Midbrain (tissue), 1 donor: Measurements from ENCODE around the gene S100A16.

ENCODE experiments used
- DNase-seq: peaks from one replicate; lab custom pipeline; 2025; lab: John Stamatoyannopoulos, UW

The S100A16 gene

GRCh38 chr1:153636312-153636711, 23.4 kb upstream of the S100A16 start:
- no peak for DNase-seq

GRCh38 chr1:153635872-153636271, 22.9 kb upstream of the S100A16 start:
- DNase-seq: no peak

GRCh38 chr1:153633754-153634665, 21.1 kb upstream of the S100A16 start, which contains the start of gene CHTOP:
Gene CHTOP (plus strand): TSS chr1:153634066. CDS start chr1:153636589, 2,523 bp downstream.
- peak; percentile 100 for DNase-seq

GRCh38 chr1:153633161-153633753, 20.3 kb upstream of the S100A16 start:
- no peak for DNase-seq

GRCh38 chr1:153631047-153632022, 18.4 kb upstream of the S100A16 start:
- no peak for DNase-seq

GRCh38 chr1:153630384-153630783, 17.4 kb upstream of the S100A16 start:
- no peak for DNase-seq

- peak; percentile 47 for DNase-seq
These were observed 17.0 kb upstream of the S100A16 start for GRCh38 chr1:153629971-153630370.

GRCh38 chr1:153629343-153629665, 16.4 kb upstream of the S100A16 start:
- no peak for DNase-seq

- DNase-seq: no peak
These were observed 15.9 kb upstream of the S100A16 start for GRCh38 chr1:153628638-153629342.

- peak; percentile 78 for DNase-seq
These were observed 15.0 kb upstream of the S100A16 start, which contains the start of gene S100A1 for GRCh38 chr1:153627715-153628626. Gene S100A1 (plus strand): TSS chr1:153628434. CDS start chr1:153630522, 2,088 bp downstream.

GRCh38 chr1:153626904-153627714, 14.2 kb upstream of the S100A16 start, which contains the start of gene S100A13:
Gene S100A13 (minus strand): TSS chr1:153627505. CDS start chr1:153626472, 1,033 bp downstream.
- peak; percentile 74 for DNase-seq

GRCh38 chr1:153626477-153626903, 13.6 kb upstream of the S100A16 start:
- DNase-seq: no peak

- no peak for DNase-seq
These were observed 12.2 kb upstream of the S100A16 start for GRCh38 chr1:153624965-153625611.

- DNase-seq: no peak
These were observed 10.2 kb upstream of the S100A16 start for GRCh38 chr1:153623101-153623500.

- DNase-seq: no peak
These were observed 6.2 kb upstream of the S100A16 start for GRCh38 chr1:153619171-153619570.

GRCh38 chr1:153617663-153618062, 4.7 kb upstream of the S100A16 start:
- DNase-seq: no peak

- DNase-seq: no peak
These were observed 4.0 kb upstream of the S100A16 start for GRCh38 chr1:153616917-153617311.

GRCh38 chr1:153616144-153616916, 3.4 kb upstream of the S100A16 start, which contains the start of gene S100A14:
Gene S100A14 (minus strand): TSS chr1:153616325. CDS start chr1:153615858, 467 bp downstream.
- DNase-seq: no peak
